ENCODE results near the gene LRP1B.
"Not testable (repeated sequence)": the region's sequence is repeated elsewhere in the genome, so short reads cannot be mapped to it uniquely, and the experiment has no call there.

LRP1B gene

DNA sequence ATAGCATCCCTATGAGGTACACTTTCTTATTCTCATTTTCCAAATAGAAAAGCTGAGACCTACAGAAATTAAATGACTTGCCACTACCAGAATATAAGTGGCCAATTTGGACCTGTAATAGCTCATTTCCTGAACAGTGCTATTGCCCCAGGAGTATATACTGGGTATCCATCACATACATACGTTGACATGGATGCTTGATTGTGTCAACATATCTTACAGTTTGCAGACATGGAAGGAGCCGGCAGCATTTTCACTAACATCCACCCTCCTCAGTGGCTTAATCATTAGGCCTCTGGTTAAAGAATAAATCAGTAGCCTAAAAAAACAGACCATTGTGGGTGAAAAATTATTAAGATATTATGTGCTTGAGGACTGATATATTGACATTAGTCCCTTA is 829.3 kb downstream of the LRP1B start:
- DNase-seq (ENCODE audit: low spot score): no peak

DNA sequence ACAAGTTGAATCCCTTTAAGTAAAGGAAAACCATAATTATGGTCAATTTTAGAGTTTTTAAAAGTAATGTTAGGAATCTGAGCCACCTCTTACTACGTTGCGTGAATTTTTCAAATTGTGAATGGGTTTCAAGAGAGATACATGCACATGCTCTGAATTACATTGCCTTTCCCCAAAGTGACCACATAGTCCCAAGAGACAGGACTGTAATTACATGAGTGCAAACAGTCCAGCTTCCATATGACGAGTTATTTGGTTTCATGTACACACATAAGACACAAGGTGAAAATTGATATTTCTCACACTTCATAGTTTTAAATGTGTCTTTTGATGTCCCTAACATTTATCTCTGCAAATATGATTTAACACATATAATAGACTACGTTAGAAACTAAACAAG is 850.8 kb downstream of the LRP1B start:
- no peak for DNase-seq (ENCODE audit: low spot score)

DNA sequence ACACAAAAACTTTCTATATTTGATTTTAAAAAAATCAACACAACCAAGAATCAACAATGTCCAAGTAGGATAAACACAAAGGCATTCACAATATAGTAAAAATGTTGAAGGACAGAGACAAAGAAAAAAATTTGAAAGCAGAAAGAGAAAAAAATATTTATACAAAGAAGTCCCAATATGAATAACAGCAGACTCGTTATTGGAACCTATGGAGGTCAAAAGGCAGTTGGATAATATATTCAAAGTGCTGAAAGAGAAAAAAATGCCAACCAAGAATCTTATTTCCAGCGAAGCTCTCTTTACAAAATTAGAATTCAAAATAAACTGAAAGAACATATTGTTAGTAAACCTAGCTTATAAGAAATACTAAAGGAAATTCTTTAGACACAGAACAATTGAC is 859.5 kb downstream of the LRP1B start:
- no peak for DNase-seq (ENCODE audit: low spot score)

DNA sequence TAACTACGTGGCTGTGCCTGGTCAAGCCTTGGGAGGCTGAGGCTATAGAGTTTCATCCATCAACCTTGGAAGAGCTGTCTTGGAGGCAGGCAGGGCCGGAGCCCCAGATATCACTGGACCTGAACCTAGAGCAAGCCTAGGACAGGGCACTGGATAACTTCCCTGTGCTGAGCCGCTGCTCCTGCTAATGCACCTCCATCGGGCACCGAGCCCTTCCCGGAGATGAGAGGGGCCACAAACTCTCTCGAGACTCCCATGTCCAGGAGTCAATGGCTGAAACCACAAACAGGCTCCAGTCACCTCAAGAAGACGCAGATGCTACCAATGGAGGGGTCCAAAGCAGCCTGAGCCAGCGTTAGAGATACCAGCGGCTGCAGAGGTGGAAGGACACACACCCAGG is 866.0 kb downstream of the LRP1B start:
- no peak for DNase-seq (ENCODE audit: low spot score)

DNA sequence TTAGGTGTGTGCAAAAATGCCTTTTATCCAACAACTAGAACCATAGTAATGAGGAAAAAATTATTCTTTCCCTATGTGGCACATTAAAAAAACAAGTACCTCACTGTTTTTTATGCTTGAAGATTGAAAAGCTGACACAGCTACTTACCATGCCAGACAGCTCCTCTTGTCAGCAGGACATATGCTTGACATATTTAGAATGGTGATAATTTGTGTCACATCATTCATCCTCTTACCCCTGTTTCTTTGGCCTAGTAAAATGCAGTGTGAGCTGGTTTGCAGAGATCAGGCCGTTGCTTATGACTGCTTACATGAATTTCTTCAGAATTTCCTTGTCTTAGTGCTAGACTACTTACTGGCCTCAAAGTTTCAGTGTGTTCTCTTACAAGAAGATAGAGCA is 869.9 kb downstream of the LRP1B start:
- no peak for DNase-seq (ENCODE audit: low spot score)

DNA sequence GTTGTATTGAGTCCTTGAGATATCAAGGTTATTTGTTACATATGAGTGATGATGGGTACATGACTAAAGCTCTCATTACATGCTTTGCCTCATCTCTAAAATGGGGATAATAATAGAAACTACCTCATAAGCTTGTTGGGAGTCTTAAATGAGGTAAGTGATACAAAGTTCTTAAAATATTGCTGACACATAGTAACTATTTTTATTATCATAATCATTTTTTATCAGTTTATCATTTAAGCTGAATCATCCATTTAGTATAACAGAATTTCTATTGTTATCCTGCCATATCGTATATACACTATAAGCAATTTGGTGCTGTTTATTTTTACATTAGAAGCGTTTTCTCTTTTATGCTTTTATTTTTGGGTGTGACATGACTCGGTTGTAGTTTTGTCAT is 871.1 kb downstream of the LRP1B start:
- no peak for DNase-seq (ENCODE audit: low spot score)

DNA sequence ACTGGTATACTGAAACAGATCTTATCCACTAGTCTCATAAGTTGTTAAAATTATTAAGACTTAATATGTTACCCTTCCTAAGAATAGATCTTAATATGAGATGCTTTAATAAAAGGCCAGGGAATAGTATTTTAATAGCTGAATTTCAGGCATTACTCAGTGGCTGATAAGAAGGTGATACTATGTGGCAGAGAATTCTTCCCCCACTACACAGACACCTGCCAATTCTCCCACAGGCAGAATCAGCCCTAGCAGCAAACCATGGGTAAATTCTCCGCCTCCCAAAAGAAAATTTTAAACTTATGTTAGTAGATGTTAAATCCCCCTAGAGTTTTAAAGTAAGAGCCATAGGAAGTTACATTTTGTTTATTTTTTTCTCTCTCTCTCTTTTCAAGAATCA is 888.8 kb downstream of the LRP1B start:
- no peak for DNase-seq (ENCODE audit: low spot score)

DNA sequence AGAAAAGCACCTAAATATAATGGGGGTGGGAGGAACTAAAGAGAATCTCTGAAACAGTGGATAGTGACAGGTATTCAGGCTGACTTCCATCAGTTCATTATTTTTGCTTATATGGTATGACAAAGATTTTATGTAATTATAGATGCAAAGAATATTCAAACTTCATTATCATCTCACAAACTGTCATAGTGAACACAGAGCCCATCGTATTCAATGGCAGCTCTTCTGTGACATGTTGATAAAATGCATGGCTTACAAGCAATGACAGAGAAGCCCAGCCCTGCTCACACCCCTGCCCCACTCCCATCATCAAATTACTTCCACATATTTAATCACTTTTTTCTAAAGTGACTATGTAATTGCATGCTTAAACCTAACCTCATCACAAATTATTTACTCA is 904.3 kb downstream of the LRP1B start:
- no peak for DNase-seq (ENCODE audit: low spot score)

DNA sequence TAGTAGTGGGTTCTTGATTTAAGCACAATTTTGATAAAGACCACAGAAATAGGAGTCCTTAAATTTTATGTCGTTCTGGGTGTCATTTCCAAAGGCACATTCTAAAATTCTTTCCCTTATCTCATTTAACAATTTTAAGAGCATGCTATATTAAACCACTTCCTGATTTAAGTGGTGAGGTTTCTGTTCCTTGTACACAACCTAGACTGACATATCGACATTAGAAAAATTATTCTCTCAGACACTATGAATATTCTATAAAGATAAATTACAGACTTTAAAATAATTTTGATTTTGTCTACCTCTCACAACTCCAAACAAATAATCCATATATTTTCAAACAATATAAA is 923.8 kb downstream of the LRP1B start:
- no peak for DNase-seq (ENCODE audit: low spot score)

DNA sequence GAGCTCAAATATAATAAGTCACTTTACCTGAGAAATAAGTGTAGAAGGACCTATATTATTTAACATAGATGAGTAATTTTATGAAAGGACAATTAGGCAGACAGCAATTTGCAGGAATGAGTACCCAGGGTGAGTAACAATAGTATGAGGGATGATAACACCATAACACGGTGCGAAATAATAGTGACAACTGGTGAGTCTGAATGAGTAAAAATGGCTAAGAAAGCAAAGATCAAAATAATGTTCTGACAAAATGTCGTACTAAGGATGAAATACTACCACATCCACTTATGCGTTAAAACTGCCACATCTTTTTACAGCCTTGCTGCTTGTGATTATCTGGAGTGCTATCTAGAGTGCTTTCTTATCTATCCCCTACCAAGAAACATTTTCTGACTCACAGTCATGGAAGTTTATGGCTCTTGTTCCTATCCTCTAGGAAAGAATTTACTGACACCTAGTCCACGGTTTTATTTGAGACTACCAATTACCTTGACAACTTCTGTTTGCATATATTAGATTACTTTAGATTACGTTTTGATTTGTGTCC is 929.7 kb downstream of the LRP1B start:
- no peak for DNase-seq (ENCODE audit: low spot score)

DNA sequence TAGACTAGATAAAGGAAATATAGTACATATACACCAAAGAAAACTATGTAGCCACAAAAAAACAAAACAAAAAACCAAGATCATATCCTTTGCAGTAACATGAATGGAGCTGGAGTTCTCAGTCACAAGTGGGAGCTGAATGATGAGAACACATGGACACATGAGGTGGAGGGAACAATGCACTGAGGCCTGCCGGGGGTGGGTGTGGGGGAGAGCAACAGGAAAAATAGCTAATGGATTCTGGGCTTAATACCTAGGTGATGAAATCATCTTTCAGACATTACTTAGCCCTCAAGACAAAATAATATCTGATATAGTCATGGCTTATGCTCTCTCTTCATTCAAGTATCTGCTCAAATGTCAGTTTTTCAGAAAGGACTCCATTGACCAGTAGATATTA is 930.6 kb downstream of the LRP1B start:
- DNase-seq (ENCODE audit: low spot score): no peak

DNA sequence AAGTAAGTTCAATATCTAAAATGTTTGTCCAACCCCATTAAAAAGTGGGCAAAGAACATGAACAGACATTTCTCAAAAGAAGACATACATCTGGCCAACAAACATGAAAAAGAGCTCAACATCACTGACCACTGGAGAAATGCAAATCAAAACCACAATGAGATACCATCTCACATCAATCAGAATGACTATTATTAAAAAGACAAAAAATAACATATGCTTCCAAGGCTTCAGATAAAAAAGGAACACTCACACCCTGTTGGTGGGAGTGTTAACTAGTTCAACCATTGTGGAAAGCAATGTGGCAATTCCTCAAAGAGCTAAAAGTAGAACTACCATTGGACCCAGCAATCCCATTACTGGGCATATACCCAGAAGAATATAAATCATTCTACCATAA is 931.1 kb downstream of the LRP1B start:
- no peak for DNase-seq (ENCODE audit: low spot score)

DNA sequence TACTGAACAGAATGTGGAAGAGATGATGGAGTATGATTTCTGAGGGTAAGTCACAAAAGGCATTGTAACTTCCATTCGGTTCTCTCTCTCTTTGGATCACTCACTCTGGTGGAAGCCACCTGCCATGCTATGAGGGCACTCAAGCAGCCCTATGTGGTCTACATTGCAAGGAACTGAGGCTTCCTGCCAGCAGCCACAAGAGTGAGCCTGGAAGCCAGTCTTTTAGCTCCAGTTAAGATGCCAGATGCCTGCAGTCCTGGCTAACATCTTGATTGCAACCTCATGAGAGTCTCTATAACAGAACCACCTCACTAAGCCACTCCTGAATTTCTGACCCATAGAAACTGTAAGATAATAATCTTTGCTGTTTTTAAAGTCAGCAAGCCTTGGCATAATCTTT is 935.7 kb downstream of the LRP1B start:
- DNase-seq (ENCODE audit: low spot score): no peak

DNA sequence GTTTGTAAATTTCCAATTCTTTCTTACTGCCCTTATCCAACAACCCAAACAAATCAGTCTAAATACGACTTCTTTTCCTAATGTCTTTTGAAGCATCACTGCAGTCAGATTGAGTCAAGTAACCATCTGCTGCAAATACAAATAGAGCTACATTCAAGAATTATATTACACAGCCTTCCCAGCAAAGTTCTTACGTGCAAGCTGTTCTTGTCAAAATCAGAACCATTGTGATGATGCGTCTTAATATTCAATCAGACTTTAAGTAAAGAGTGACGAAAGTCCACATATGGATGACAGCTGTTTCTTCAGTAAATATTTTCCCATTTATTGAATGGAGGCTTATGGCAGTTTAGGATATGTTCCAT is 943.8 kb downstream of the LRP1B start:
- no peak for DNase-seq (ENCODE audit: low spot score)

DNA sequence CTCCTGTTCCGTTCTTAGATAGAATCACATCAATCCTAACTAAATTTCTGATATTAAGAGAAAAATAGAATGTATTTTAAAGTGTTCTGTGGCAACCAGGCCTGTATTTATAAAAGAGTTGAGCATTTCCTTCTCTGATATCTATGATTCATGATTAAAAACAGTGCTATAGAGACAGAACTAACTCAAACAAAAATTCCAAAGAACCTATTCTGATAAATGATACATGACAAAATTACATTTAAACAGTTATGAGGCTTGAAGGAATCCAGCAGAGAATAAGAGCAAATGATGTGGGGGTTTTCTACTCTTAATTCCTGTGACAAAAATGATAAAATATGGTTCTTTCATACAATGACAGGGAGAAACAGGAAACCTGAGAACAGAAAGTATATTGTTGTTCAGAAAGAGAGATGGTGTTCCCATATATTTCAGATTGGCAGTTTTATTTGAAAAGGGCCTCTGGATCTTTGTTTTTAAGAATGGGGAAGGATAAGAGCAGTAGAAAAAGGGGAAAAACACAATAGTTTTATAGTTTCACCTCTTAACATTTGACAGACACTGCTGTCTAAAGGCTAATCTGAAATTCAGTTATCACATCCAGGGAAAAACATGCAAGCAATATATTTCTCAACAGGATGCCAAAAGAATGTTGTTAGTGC is 944.3 kb downstream of the LRP1B start:
- no peak for DNase-seq (ENCODE audit: low spot score)

DNA sequence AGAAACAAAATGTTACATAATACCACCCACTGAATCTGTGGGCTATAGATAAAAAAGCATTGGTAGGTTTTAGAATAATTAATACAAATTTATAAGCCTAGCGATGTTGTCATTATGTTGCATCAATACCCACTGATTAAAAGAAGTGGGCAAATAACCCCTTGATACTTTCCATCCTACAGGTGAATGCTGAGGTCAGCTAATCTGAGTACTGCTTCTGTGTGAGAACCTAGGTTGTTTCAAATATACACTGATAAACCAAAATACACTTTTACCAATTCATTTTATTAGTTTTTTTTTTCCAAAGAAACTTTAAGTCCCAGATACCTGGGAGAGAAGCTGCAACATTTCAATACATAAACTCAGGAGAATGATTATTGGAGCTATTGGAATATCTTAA is 948.6 kb downstream of the LRP1B start:
- DNase-seq (ENCODE audit: low spot score): no peak

DNA sequence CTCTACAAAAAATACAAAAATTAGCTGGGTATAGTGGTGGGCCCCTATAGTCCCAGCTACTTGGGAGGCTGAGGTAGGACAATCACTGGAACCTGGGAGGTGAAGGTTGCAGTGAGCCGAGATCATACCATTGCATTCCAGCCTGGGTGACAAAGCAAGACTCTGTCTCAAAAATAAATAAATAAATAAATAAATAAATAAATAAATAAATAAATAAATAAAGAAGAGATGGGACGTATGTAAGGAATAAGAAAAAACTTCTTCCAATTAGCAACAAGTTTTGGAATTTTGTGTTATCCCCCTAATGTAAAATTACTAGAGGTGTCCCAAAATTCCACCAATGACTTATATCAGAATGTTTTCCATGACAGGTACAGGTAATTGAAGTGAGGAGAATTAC is 961.7 kb downstream of the LRP1B start:
- not testable (repeated sequence) for DNase-seq (ENCODE audit: low spot score)

DNA sequence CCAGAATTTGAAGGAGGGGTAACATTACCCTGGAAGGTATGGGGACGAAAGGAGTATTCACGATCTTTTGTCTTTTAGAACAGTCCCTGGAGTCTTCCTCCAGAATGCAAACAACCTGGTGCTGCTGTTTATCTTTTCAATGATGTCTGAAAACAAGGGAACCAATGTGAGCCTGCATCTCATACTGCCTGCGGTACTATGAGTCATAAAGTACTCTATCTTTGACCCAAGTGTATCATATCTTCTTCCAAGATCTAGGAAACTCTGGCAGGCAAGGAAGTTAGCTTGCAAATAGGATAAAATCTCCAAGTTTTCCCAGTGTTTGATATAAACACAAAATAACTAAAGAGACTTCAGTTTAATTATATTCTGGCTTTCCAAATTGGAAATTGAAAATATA is 968.5 kb downstream of the LRP1B start:
- no peak for DNase-seq (ENCODE audit: low spot score)

DNA sequence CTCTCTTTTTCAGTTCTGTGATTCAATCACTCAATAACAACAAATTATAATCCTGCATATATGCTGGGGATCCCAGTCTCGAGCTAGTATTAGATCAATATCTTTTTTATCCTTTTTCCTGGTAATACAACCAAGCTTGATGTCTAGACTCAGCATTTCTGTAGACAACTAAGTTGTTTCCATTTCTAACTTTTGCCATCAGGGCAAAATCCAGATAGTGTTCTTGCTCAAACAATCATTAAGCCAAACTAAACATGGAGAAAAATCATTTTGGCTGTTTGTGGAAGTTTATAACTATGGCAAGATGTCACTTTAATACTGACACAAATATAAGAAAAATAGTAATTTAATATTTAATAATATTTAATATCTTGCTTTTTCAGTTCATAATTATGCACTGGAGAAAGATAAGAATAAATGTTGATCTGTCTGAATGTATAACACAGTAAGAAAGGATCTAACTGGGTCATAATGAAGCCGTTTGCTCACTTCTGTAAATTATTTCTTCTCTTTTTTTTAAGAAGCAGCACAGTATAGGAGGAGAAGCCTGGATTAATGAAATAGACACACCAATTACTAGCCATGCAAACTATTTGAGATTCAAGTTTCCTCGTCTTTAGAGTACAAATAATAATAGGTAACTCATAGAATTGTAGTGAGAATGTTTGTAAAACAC is 979.1 kb downstream of the LRP1B start:
- no peak for DNase-seq (ENCODE audit: low spot score)

DNA sequence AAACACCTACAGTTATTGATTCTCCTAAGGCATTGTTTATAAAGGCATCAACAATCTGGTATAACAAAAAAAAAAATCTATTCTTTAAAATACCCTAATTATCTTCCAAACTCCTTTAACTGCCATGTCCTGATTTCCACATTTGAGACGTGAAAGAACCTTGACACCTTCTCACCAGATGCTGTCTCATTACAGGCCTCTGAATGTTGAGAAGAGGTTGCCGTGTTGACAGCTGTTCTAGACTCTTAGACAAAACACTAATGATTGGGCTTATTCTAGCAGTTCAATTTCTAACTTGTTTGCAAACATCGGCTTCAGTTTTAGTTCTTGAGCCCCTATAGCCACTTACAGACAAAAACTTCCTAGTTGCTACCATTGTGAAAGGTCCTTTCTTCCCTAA is 988.8 kb downstream of the LRP1B start:
- no peak for DNase-seq (ENCODE audit: low spot score)

DNA sequence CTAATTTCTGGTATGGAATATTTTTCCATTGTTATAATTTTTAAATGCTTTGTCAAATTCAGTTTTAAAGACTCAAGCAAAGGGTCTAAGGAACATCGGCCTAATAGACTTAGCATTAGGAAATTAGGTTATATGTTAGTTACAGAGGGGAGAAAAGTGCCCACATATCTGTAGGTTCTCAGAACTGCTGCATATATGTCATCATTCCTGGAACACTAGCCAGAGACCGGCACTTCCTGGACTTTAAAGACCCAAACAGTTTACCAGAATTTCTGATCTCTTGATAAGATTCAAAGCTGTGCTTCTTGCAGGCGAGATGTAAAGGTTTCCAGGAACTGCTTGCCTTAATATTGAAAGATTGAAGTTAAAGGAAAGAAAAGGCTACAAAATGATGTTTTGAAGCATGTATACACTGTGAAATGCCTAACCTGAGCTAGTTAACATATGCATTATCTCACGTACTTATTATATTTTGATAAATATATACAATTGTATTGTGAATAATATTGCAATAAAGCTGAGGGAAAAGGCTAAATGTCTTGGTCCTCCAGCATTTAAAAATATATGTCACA is 993.6 kb downstream of the LRP1B start:
- DNase-seq (ENCODE audit: low spot score): no peak

DNA sequence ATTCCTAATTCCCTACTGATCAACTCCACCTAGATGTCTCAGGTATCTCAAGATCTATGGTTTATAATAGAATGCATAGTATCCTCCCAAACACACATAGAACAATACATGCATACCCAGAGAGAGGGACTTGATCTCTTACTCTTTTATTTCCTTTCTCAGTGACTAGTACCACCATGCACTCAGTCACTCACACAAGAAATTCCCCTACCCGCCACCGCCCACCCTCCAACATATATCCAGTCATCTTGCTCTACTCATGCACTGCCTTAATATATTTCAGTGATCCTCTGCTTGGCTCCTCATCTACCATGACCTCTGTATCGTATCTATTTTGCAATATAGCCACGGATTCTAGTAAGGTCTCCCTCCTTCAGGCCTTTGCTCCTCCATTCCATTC is 996.9 kb downstream of the LRP1B start:
- no peak for DNase-seq (ENCODE audit: low spot score)

DNA sequence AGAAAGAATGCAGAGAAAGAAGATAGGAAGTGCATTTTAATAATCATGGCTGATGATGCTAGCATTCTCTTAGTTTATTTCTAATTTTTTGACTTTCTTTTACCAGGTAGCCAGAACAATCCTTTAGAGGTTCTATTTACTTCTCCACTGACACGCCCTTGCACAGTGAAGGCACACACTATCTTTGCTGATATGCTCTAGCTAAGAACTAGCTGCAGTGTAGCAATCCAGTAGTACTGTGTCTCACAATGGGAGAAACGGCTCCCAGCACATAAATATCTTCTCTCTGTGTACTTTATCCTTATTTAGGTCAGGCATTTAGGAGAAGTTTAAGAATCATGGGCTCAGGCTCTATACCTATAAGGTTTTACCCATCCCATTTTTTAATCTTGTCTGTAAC is 1005.4 kb downstream of the LRP1B start:
- DNase-seq (ENCODE audit: low spot score): no peak

DNA sequence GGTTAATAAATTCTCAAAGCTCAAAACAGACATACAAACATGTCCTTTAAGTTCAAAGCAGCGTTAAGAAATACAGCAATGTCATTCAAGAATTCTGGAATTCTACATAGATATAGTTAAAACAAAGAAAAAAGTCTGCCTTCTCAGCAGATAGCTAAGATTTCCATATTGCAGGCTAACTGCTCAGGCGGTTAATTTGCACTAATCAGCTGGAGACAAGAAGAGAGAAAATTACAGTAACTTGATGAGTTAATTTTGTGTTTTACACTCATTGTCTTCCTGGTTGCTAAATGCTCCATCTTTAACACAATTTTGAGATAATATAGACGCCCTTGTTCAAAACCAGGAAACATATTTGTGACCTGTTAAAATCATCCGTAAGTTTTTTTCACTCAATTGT is 1012.0 kb downstream of the LRP1B start:
- no peak for DNase-seq (ENCODE audit: low spot score)

Data from HuH-7.5 (cell line).